Lung microvascular endothelial cell (primary cell): ENCODE results near the gene ZBTB46. TPM values are rescaled to one million over a fixed set of nuclear protein-coding genes. Genes with fewer than 3 reads are reported as not detected.

ENCODE experiments used
- DNase-seq, 2 donors: peaks; one replicate each; pipeline versions ENCODE4 v3.0.0 to v3.0.0-alpha.2; 2010; ENCODE audit warnings: low read depth in 2 of 2
- total RNA-seq: library from RNA; depleted of rRNA; stranded (reverse); fragments of >200 nt; gene quantifications from 2 replicates; pipeline ENCODE4 v1.2.1, GENCODE V29; 2014

ZBTB46 gene
- total RNA-seq, 1 donor from 2014 or later: 46.4 TPM

DNA sequence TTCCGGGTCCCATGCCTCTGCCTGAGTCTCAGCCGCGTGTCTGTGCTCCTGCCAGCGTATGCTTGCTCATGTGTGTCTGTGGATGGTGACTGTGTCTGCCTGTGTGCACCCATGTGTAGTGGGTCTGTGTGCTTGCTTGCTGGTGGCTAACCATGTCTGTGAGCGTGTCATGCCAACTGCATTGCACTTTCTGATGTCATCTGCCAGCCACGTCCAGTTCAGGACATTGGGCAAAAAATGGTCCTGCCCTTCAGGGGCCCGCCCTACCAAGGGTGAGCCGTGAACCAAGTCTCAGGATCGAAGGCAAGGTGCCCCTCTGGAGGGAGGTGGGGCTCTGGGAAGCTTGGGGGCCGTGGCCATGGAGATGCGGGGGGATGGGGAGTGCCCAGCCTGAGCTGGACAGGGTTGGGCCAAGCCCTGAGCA lies 9.4 kb upstream of the ZBTB46 start:
- DNase-seq: no peak

- DNase-seq: no peak
Measured at GRCh38 chr20:63839620-63840019, 8.6 kb upstream of the ZBTB46 start.

- no peak for DNase-seq
Measured at GRCh38 chr20:63837479-63837878, 6.4 kb upstream of the ZBTB46 start.

DNA sequence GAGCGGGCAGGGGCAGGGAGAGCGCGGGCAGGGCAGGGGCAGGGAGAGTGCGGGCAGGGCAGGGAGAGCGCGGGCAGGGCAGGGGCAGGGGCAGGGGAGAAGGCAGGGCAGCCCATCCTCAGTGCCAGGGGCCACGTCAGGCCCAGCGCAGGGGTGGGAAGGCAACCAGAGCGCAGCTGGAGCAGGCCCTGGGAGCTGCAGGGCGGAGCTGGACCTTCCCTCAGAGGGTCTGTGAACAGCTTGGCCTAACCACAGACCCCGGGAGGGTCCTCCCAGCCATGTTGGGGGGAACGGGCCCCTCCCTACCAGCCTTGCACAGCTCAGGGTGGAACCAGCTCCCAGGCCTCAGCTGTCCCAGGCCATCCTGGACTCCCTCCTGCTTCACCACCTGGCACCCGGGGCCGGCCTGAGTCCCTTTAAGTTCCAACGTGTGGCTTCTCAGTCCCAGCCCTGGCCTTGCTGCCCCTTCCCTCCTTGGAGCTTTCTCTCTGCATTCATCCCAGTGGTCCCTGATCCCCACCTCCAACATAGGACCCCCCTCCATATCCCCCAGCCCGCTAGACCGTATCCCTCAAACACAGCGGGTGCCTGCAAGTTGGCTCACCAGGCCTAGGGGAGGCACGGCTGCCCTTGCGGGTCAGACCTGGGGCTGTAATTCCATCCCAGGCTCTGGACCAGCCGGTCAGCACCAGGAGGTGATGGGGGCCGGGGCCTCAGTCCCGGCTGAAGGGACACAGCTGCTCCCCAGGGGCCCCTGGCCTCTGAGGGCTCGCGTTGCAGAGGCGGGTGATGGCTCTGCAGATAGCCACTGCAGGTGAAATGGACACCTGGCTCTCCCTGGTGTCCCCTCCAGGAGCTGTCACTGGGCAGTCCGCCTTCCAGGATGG lies 5.6 kb upstream of the ZBTB46 start:
- no peak for DNase-seq

GRCh38 chr20:63835021-63835858 lies 4.2 kb upstream of the ZBTB46 start:
- peak; percentile 88 to 94 for DNase-seq

GRCh38 chr20:63834491-63834880 lies 3.4 kb upstream of the ZBTB46 start:
- DNase-seq: no peak

- no peak for DNase-seq
Measured at GRCh38 chr20:63833776-63834490, 2.9 kb upstream of the ZBTB46 start.

DNA sequence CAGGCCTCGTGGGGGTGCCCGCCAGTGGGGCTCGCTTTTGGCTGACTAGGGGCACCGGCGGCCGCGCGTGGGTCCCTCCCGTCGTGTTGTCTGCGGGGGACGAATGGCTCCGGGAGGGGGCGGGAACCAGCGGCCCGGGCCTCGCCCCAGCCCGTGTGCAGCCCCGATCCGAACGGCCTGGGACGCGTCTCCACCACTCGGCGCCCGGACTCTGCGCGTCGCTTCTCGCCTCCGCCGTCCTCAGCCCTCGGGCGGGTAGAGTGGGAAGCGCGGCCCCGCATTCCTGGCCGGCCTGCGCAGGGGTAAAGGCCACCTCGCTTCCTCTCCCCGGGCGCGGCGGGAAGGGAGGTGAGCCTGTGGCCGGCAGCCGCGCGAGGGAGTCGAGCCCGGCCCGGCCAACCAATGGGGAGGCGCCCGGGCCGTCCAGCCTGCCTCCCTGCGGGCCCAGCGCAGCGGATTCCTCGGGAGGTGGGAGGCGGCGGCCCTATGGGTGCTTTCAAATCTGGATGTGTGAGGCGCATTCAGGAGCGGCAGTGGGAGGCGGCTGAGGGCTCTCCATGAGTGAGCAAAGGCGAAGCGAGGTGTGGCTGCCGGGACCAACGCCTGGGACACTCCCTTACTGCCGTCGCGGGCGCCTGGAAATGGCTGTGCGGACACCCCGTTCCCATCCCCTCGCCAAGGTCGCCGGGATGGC lies 1.1 kb upstream of the ZBTB46 start:
- DNase-seq: peak; percentile 34 to 76

GRCh38 chr20:63831646-63831992 lies 555 bp upstream of the ZBTB46 start:
- DNase-seq: no peak

DNA sequence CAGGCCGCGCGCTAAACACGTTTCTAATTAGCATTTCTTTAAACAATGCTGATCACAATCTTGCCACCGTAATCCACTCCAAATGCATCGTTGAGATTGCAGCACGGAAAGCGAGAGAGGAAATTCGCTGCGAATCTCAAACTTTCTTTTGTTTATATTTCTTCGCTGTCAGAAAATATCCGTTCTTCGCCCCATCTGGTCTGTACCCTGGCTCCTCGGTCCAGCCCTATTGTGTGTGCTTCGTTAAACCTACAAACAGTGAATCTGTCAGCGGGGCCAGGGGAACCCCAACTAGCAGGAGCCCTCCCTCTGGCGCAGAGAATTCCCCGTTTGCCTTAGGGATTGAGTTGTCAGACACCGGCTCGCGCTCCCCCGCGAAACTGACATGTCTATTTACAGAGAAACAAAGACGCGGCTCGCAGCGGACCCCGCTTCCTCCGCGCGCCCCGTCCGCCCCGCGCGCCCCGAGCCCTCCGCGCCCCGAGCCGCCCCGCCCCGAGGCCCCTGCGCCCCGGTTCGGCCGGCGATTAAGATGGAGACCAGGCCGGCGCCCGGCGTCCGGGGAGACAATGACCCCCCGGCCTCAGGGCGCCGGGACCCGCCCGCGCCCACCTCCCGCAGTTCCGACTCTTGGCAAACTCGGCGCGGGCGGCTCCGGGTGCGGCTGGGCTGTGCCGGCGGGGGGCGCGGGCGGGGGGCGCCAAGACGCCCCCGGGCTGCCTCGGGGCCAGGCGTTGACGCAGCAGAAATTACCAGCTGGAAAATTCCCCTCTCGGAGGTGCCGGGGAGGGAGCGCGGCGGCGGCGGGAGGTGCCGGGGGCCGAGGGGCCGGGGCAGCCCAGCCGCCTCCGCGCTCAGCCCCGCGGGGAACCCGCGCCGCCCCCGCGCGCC lies 874 bp downstream of the ZBTB46 start:
- peak; percentile 33 to 38 for DNase-seq

DNA sequence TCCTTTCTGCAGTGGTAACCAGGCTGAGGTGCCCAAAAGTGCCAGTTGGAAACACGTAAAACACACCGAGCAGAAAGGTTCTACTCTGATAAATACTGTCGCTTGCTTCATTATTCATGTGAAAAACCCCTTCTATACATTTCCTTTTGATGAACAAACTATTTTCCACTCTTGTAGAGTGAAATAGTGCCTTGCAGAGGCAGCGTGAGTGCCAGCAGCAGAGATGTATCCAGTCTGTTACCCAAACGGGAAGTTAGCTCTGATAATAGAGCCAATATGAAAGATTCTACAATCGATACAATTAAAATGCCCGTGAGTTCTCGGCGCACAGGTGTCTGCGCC lies 1.5 kb downstream of the ZBTB46 start:
- peak in 1 of 2 donors; percentile 43 for DNase-seq

DNA sequence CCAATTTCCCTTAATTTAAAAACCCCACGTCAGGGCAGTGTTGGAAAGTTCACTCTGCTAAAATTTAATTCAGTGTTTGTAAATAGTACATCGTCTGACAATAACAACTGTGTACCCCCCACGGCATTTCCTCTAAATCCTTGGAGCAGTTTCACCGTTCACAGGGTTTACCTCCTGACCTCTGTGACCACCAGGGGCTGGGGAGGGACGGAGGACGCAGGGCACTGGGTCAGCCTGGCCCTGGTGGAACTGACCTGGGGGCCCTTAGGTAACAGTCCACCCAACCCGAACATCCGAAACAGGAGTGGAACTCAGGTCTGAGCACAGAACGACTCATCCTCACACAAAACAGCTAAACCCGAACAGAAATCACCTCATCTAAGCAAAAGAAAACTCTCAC lies 2.1 kb downstream of the ZBTB46 start:
- no peak for DNase-seq

- DNase-seq: no peak
Measured at GRCh38 chr20:63828545-63828944, 2.5 kb downstream of the ZBTB46 start.

DNA sequence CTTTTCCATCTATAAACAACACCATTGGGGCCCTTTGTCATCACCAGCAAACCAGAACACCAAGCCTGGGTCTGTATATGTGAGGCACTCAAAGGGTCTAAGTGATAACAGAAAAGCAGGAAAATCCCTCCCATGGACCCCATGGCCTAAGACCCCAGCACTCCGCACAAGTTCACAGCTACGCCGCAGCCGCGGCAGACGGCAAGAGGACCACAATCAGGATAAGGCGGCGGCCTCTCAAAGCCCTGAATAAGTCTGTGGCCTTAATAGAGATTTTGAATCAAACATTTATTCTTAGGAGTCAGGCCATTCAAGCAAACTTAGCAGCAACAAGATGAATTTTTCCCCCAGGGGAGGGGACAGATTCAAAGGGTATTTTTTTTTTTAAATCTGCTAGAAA lies 2.9 kb downstream of the ZBTB46 start:
- DNase-seq: no peak

DNA sequence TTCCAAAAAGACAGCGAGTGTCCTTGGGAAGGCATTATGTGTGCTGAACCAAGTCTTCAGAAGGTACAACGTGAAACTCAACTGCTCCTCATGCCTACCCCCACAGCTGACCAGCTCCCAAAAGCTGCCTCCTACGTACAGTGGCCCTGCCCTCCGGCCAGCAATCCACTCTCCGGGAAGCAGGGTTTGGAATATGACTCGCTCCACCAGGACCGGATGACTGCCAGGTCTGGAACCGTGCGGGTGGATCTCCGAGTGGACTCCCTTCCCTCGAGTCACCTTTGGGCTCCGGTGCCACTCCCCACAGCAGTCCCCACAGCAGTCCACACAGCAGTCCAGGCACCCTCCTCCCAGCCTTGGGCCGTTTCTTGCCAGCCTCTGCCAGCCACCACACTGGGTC lies 4.3 kb downstream of the ZBTB46 start:
- no peak for DNase-seq

GRCh38 chr20:63825331-63826118 lies 5.5 kb downstream of the ZBTB46 start:
- DNase-seq: no peak

GRCh38 chr20:63823691-63824311 lies 7.3 kb downstream of the ZBTB46 start:
- no peak for DNase-seq

GRCh38 chr20:63822276-63822696 lies 8.8 kb downstream of the ZBTB46 start:
- no peak for DNase-seq

GRCh38 chr20:63821811-63822210 lies 9.3 kb downstream of the ZBTB46 start:
- DNase-seq: no peak
